Uterus (tissue), 2 donors: Measurements from ENCODE around the gene MEAK7.

Source experiments
- CTCF ChIP-seq, 4 experiments: fragments of 200-600 bp in 2 of 4; fragments of 450-650 bp in 2 of 4; sonication (generic) in 2 of 4; IDR thresholded peaks; one replicate each; pipeline ENCODE4 v1.5.1; 2016 to 2019; ENCODE audit warnings: antibody characterized with exemption in 4 of 4, mild to moderate bottlenecking in 2 of 4, moderate library complexity in 1 of 4
- POLR2A ChIP-seq, 2 donors: fragments of 450-650 bp; IDR thresholded peaks; one replicate each; pipeline ENCODE4 v1.6.1; 2016; ENCODE audit warnings: antibody characterized with exemption in 2 of 2, mild to moderate bottlenecking in 1 of 2, moderate library complexity in 1 of 2

DNA sequence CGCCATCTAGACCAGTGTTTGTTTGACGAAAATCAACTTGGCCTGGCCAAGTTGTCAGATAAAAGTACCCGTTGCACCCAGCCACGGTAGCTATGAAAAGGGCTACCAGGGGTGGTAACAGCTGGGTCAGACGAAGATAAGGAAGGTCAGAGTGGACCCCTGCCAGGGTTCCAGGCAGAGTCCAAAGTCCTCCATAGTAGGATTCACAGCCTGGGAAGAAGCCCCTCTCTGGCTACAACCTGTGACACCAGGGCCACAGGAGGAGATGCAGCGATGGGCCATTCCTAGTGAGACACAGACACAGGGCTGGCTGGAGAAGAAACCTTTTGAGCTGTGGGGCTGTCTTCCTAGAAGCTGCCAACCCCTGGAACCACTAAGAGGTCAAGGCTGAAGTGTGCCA is 39.3 kb downstream of the MEAK7 start:
- TF ChIP-seq CTCF (IDR thresholded peaks at IDR 0.05) = no peak
- TF ChIP-seq POLR2A (IDR thresholded peaks at IDR 0.05) = no peak
